Activated CD4-positive, alpha-beta T cell treated with anti-CD3 and anti-CD28 coated beads, Interleukin-2, amount 10 ng/mL, durations not matched to agents 7 days and 5 days (primary cell): Measurements from ENCODE around the gene GPA33. TPM values are rescaled to one million over a fixed set of nuclear protein-coding genes. Genes with fewer than 3 reads are reported as not detected.
A peak's percentile ranks its signal among the peaks of the same experiment; 100 is the strongest.
"Not testable (repeated sequence)": the region's sequence is repeated elsewhere in the genome, so short reads cannot be mapped to it uniquely, and the experiment has no call there.

ENCODE experiments used
- CTCF ChIA-PET: fragments of 350-600 bp; sonication (Branson Sonifier 250); formaldehyde crosslinking; loops from one replicate; lab custom pipeline; 2021; ENCODE audit warnings: antibody characterized with exemption; lab: Charles Lee
- POLR2A ChIA-PET: fragments of 350-600 bp; sonication (Branson Sonifier 250); formaldehyde crosslinking; loops from one replicate; lab custom pipeline; 2021; ENCODE audit warnings: antibody characterized with exemption; lab: Charles Lee
- DNase-seq: peaks from one replicate; pipeline ENCODE4 v3.0.0-alpha.2; 2020
- H3K27ac Mint-ChIP-seq: one replicate; pipeline ENCODE4 v1.8.0; 2021; ENCODE audit warnings: mild to moderate bottlenecking, moderate library complexity, mixed read lengths
- H3K27me3 Mint-ChIP-seq: one replicate; pipeline ENCODE4 v1.8.0; 2021; ENCODE audit warnings: mixed read lengths
- H3K36me3 Mint-ChIP-seq: one replicate; pipeline ENCODE4 v1.8.0; 2021; ENCODE audit warnings: low read depth, mixed read lengths
- H3K4me1 Mint-ChIP-seq: one replicate; pipeline ENCODE4 v1.8.0; 2021; ENCODE audit warnings: mixed read lengths
- H3K4me3 Mint-ChIP-seq: one replicate; pipeline ENCODE4 v1.8.0; 2021; ENCODE audit warnings: mild to moderate bottlenecking, moderate library complexity, mixed read lengths
- H3K9me3 Mint-ChIP-seq: one replicate; pipeline ENCODE4 v1.8.0; 2021; ENCODE audit warnings: mixed read lengths
- total RNA-seq, 2 experiments: library from RNA; stranded (reverse); gene quantifications; one replicate each; pipeline ENCODE4 v1.2.3, GENCODE V29; 2021

GPA33 gene
- total RNA-seq, 2 experiments from 2014 or later, result 2.2 to 2.3 TPM

DNA sequence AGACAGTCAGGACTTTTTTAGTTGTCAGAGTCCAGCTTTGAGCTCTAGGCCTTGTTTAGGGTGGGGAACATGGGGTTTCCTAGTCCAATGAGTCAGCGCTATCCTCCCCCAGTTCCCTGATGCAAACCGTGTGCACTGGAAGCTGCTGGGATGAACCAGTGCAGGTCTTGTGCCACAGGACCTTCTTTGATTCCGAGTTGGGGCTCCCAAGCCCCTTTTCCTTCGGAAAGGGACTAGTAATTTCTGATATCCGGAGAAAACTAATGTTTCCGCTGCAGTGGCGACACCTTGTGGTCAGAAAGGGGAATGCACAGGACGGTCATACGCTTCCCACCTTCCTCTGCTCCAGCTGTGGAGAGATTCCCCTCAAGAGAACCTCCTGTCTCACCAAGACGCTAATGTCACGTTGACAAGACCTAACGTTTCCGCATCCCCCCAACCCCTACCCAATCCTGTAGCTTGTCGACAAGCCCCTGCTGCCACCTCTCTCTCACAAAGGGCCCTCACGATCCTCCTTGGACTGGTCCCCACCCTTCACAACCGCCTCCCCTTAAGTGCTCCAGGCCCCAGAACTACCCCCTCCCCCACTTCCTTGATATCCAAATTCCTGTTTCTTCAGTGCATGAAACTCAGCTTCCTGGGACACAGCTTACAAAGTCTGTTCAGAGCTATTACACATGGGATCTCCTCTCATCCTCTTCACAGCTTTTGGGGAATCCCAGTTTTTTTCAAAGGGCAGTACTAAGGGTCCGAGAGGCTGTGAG is 30.9 kb downstream of the GPA33 start:
- H3K4me3 Mint-ChIP-seq, result no peak overlapping the region
- peaks cover 20% of the 10 kb centered on the region for H3K4me1 Mint-ChIP-seq
- H3K27me3 Mint-ChIP-seq, result no peaks in the 10 kb centered on the region
- no peaks in the 10 kb centered on the region for H3K9me3 Mint-ChIP-seq
- ChIA-PET CTCF (interaction anchor here (0.6 to 16.1 kb wide), 42 partner anchors 9 to 1131 kb away, joined by 3 to 278 read pairs (median 4); partner anchors contain the start of genes GPA33 and TADA1), POLR2A (interaction anchor here (0.6 kb wide), 1 partner anchor 188 kb away, joined by 3 read pairs; no protein-coding TSS in a partner anchor)
- peak overlapping the region; percentile 4 for H3K27ac Mint-ChIP-seq
- no peaks in the 10 kb centered on the region for H3K36me3 Mint-ChIP-seq
- DNase-seq, result peak; percentile 73

DNA sequence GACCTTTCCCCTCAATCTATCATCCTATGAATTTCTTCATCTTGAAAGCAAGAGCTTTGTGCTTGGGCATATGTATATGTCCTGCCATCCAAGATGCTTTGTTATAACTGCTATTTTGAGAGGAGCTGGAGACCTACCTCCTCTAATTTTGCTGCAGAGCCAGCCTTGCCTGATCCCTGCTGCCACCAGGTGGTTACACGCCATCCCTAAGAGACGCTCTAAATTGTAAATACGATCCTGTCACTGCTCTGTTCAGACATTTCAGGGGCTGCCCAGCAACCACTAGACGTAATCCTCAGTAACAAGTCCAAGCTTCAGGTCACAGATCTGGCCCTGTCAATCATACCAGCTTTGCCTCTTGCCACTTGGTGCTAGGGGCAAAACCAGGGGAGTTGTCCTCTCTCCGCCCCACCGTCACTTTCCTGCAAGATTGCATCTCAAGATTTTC is 32.9 kb downstream of the GPA33 start:
- H3K27me3 Mint-ChIP-seq, result no peaks in the 10 kb centered on the region
- no peaks in the 10 kb centered on the region for H3K36me3 Mint-ChIP-seq
- peak; percentile 55 for DNase-seq
- no peak overlapping the region for H3K27ac Mint-ChIP-seq
- POLR2A ChIA-PET, result interaction anchor here (1.7 kb wide), 1 partner anchor 147 kb away, joined by 9 read pairs; no protein-coding TSS in a partner anchor
- no peak overlapping the region for H3K4me3 Mint-ChIP-seq
- peaks cover 20% of the 10 kb centered on the region for H3K4me1 Mint-ChIP-seq
- H3K9me3 Mint-ChIP-seq, result no peaks in the 10 kb centered on the region
- CTCF ChIA-PET, result interaction anchor here (0.6 to 16.1 kb wide), 9 partner anchors 9 to 173 kb away, joined by 3 to 278 read pairs (median 8); no protein-coding TSS in a partner anchor

DNA sequence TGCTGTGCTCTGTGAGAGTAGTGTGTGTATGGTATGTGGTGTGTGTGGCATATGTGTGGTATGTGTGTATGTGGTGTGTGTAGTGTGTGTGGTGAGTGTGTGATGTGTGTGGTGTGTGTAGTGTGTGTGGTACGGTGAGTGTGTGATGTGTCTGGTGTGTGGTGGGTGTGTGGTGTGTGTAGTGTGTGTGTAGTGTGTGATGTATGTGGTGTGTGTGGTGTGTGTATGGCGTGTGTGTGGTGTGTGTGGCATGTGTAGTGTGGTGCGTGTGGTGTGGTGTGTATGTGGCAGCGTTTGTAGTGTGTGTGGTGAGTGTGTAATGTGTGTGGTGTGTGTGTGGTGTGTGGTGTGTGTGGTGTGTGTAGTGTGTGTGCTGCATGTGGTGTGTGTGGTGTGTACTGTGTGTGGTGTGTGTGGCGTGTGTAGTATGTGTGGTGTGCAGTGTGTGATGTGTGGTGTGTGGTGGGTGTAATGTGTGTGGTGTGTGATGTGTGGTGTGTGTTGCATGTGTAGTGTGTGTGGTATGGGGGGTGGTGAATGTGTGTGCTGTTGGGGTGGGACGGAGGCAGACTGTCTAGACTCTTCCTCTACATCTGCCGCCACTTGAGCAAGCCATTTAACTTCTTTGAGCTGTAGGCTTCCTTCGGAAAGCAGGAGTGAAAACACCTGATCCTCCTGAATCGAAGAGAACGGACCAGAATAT is 33.5 kb downstream of the GPA33 start:
- Mint-ChIP-seq H3K9me3 (no peaks in the 10 kb centered on the region), H3K4me1 (peaks cover 20% of the 10 kb centered on the region), H3K27me3 (no peaks in the 10 kb centered on the region), H3K36me3 (no peaks in the 10 kb centered on the region), H3K4me3 (no peak overlapping the region), H3K27ac (no peak overlapping the region)
- DNase-seq, result no peak
- ChIA-PET POLR2A (interaction anchor here (1.7 kb wide), 1 partner anchor 147 kb away, joined by 9 read pairs; no protein-coding TSS in a partner anchor), CTCF (interaction anchor here (0.6 to 16.1 kb wide), 9 partner anchors 9 to 173 kb away, joined by 3 to 278 read pairs (median 5); no protein-coding TSS in a partner anchor)

DNA sequence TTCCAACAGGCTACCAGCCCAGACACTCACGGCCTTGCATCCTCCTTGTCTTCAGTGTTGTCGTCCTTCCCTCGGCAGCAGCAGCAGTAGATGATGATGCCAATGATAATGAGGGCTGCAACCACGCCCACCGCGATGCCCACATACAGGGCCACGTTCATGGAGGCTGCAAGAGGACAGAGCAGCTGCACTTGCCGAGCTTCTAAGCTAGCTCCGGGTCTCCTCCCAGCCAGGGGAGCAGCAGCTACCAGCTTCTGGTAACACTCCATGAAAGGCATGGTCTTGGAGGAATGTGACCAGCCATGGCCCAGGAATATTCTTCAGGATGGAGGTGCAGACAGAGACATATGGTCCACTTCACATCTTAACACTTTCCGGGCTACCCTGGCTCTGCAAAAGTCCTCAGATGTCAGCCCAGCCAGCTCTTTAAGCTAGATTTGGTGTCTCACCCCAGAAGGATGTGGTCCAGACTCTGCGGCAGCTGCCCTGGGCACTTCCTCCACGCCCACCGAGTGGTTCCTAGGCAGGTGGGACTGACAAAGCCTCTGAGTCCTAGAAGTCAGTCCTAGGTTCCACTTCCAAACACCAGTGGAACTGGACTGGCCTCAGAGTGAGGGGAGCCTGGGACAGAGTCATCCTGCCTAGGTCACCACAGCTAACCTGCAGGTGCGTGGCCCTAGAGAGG is 35.1 kb downstream of the GPA33 start:
- no peaks in the 10 kb centered on the region for H3K36me3 Mint-ChIP-seq
- H3K4me3 Mint-ChIP-seq, result no peak overlapping the region

DNA sequence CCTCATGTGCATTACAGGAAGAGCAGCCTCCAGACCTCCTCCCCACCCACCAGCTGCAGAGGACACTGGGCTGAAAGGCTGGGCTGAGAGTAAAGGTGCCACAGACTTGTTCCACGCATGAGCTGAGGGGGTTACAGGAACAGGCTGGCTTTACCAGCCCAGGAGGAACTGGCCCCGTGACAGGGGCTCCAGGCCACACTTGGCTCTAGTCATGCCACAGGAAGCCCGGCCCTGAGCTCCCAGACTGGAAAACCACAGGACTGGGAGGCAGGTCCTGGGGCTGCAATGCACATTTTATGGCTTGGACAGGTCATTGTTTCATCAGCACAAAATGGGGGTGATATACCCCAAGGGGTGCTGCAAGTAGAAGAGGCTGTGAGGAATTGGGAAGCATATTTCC is 35.6 kb downstream of the GPA33 start:
- DNase-seq, result no peak
- POLR2A ChIA-PET, result no interaction called here
- CTCF ChIA-PET, result interaction anchor here (1.0 to 16.1 kb wide), 4 partner anchors 10 to 149 kb away, joined by 3 to 278 read pairs (median 6); no protein-coding TSS in a partner anchor
- H3K36me3 Mint-ChIP-seq, result no peaks in the 10 kb centered on the region
- no peak overlapping the region for H3K4me3 Mint-ChIP-seq
- no peaks in the 10 kb centered on the region for H3K27me3 Mint-ChIP-seq
- H3K4me1 Mint-ChIP-seq, result peaks cover 18% of the 10 kb centered on the region
- H3K9me3 Mint-ChIP-seq, result no peaks in the 10 kb centered on the region
- H3K27ac Mint-ChIP-seq, result no peak overlapping the region

More for the DNA sequence above, 35.1 kb downstream of the GPA33 start:
- H3K4me1 Mint-ChIP-seq, result peaks cover 20% of the 10 kb centered on the region
- no peak for DNase-seq
- H3K27me3 Mint-ChIP-seq, result no peaks in the 10 kb centered on the region
- no peaks in the 10 kb centered on the region for H3K9me3 Mint-ChIP-seq
- CTCF ChIA-PET, result interaction anchor here (1.1 to 16.1 kb wide), 3 partner anchors 10 to 142 kb away, joined by 5 to 278 read pairs (median 8); no protein-coding TSS in a partner anchor
- H3K27ac Mint-ChIP-seq, result no peak overlapping the region
- POLR2A ChIA-PET, result no interaction called here

DNA sequence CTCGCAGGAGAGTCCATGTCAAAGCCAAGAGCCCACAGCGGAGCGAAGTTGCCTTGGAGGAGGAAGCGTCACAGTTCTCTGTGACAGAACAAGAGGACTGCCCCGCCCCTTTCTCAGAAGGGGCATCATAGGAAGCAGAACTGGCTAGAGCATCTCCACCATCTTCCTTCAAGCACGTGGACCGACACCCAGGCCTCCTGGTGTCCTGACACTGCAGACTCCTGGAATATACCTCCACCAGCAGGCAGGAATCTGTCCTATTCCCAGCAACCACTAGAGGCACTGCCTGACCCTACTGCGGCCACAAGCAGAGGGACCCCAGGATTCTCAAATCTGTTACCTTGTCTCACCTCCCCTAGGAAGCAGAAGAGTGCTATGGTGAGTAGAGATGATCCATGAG is 37.8 kb downstream of the GPA33 start:
- peaks cover 1% of the 10 kb centered on the region for H3K27me3 Mint-ChIP-seq
- H3K27ac Mint-ChIP-seq, result no peak overlapping the region
- H3K4me3 Mint-ChIP-seq, result no peak overlapping the region
- H3K36me3 Mint-ChIP-seq, result no peaks in the 10 kb centered on the region
- no peak for DNase-seq
- ChIA-PET CTCF (interaction anchor here (1.3 to 16.1 kb wide), 2 partner anchors 140 to 168 kb away, joined by 3 to 278 read pairs; no protein-coding TSS in a partner anchor), POLR2A (no interaction called here)
- H3K4me1 Mint-ChIP-seq, result peaks cover 8% of the 10 kb centered on the region
- H3K9me3 Mint-ChIP-seq, result no peaks in the 10 kb centered on the region

DNA sequence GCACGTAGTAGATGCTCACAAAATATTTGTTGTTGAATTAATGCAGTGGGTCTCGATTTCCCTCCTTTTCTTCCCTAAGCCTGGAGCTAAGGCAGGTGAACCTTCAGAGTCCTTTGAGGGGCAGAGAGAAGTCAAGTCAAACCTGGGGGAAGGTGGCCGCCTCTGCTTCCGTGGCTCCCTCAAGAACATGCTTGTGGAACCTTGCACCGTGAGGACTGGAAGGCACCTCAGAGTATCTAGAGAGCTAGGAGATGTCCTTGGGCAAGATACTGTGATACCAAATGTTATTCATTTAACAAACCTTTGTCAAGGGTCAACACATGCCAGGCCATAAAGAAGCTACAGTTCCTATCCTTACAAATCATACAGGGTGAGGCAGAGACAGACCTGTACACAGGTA is 38.3 kb downstream of the GPA33 start:
- H3K36me3 Mint-ChIP-seq, result no peaks in the 10 kb centered on the region
- no peak overlapping the region for H3K27ac Mint-ChIP-seq
- ChIA-PET CTCF (interaction anchor here (1.3 to 16.1 kb wide), 2 partner anchors 139 to 168 kb away, joined by 3 to 278 read pairs; no protein-coding TSS in a partner anchor), POLR2A (no interaction called here)
- H3K9me3 Mint-ChIP-seq, result no peaks in the 10 kb centered on the region
- no peak for DNase-seq
- peaks cover 5% of the 10 kb centered on the region for H3K27me3 Mint-ChIP-seq
- H3K4me3 Mint-ChIP-seq, result no peak overlapping the region
- peaks cover 8% of the 10 kb centered on the region for H3K4me1 Mint-ChIP-seq

DNA sequence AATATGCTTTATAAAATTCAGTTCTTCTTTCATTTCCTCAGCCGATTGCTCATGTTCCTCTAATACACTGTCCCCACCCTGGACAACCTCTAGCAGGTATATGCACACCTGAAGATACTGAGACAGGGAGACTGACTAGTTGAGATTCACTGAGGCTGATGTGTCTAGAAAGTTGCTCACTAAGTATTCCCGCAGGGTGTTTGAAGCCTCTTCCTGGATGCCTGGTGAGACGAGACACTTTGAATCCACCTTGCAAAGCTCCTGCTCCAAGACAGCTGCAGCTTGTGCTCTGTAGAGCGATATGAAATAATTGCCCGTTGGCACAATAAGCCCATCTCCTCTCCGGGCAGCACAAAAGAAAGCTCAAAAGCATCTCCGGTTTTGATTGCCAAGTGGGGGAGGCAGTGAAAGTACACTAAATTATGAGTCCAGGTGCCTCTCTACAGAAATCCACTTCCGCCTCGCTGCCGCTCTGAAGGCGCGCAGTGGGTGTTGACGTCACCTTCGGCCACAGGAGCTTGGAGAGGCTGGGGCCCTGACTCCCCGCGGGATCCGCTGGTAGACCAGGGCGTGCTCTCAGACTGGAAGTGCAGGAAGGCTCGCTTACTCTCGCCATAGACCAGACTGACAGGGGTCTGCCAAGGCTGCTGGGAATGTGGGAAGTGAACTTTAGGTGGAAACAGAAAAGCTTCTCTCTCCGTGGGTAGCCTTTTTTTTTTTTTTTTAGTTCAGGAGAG is 46.3 kb downstream of the GPA33 start:
- H3K36me3 Mint-ChIP-seq, result no peaks in the 10 kb centered on the region
- POLR2A ChIA-PET, result interaction anchor here (0.6 kb wide), 1 partner anchor 646 kb away, joined by 3 read pairs; no protein-coding TSS in a partner anchor
- peak overlapping the region; percentile 82 for H3K27ac Mint-ChIP-seq
- peak; percentile 82 for DNase-seq
- peaks cover 17% of the 10 kb centered on the region for H3K4me1 Mint-ChIP-seq
- H3K9me3 Mint-ChIP-seq, result no peaks in the 10 kb centered on the region
- peaks cover 28% of the 10 kb centered on the region for H3K27me3 Mint-ChIP-seq
- CTCF ChIA-PET, result interaction anchor here (0.6 to 1.8 kb wide), 9 partner anchors 10 to 1150 kb away, joined by 3 to 8 read pairs (median 4); partner anchors contain the start of gene ILDR2
- H3K4me3 Mint-ChIP-seq, result peak overlapping the region; percentile 75

DNA sequence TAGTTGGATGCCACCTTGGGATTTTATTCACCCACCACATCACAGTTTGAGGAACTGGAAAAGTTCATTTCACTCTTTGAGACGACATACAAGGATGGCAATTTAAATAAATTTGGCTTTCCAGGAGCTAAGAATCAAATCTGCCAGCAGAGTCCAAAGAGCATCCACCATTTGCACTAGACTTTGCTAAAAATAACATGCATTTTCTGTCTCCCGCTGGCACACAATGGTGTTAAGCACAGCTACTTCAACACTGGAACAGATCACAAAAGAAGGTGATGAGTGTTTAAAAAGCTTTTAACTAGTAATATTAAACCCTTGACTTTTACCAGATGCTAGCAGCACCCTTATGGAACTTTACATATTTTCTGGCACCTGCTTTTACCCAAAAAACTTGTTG is 56.5 kb downstream of the GPA33 start:
- Mint-ChIP-seq H3K27me3 (peaks cover 6% of the 10 kb centered on the region), H3K27ac (no peak overlapping the region), H3K4me1 (no peaks in the 10 kb centered on the region), H3K9me3 (no peaks in the 10 kb centered on the region), H3K4me3 (no peak overlapping the region), H3K36me3 (no peaks in the 10 kb centered on the region)
- CTCF ChIA-PET, result no interaction called here
- no peak for DNase-seq
- POLR2A ChIA-PET, result no interaction called here

DNA sequence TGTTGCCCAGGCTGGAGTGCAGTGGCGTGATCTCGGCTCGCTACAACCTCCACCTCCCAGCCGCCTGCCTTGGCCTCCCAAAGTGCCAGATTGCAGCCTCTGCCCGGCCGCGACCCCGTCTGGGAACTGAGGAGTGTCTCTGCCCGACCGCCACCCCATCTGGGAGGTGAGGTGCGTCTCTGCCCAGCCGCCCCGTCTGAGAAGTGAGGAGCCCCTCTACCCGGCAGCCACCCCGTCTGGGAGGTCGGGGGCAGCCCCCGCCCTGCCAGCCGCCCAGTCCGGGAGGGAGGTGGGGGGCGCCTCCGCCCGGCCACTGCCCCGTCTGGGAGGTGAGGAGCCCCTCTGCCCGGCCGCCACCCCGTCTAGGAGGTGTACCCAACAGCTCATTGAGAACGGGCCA is 60.6 kb downstream of the GPA33 start:
- peaks cover 35% of the 10 kb centered on the region for H3K27me3 Mint-ChIP-seq
- CTCF ChIA-PET, H3K4me3 Mint-ChIP-seq, DNase-seq, H3K4me1 Mint-ChIP-seq, H3K36me3 Mint-ChIP-seq, H3K9me3 Mint-ChIP-seq, POLR2A ChIA-PET, H3K27ac Mint-ChIP-seq: not testable (repeated sequence)

DNA sequence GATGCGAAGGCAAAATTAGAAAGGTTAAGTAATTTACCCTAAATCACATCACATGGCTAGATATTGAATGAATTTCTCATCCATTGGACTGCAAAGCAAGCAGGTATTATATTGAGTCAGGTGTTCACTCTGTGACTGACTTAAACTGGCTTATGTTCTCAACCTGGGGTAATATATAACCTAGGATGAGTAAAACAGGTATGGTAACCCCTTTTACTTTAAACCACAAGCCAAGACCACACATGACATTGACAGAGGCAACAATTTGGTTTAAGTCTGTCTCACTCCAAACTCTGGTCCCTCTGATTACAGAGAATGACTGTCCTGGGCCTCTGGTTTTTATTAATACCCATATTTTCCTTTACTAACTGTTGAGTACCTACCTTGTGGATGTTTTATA is 67.8 kb downstream of the GPA33 start:
- DNase-seq, result no peak
- ChIA-PET CTCF (interaction anchor here (0.6 kb wide), 1 partner anchor 198 kb away, joined by 4 read pairs; the partner anchor contains the start of gene POU2F1), POLR2A (no interaction called here)
- Mint-ChIP-seq H3K27ac (no peak overlapping the region), H3K4me1 (no peaks in the 10 kb centered on the region), H3K36me3 (no peaks in the 10 kb centered on the region), H3K27me3 (peaks cover 19% of the 10 kb centered on the region), H3K9me3 (no peaks in the 10 kb centered on the region), H3K4me3 (no peak overlapping the region)
